Nucleus accumbens (tissue), 56 donors: ENCODE measurements around the gene HYCC1.
"Not testable (repeated sequence)": the region's sequence is repeated elsewhere in the genome, so short reads cannot be mapped to it uniquely, and the experiment has no call there.

Source experiments
- DNase-seq, 56 donors: peaks; one replicate each; lab custom pipeline; 2025; lab: John Stamatoyannopoulos, UW

The HYCC1 gene

GRCh38 chr7:22989643-22990587, 24.0 kb downstream of the HYCC1 start:
- DNase-seq, result no peak

- DNase-seq, result no peak
Observed at GRCh38 chr7:22985436-22985835, 28.5 kb downstream of the HYCC1 start.

GRCh38 chr7:22983257-22983855, 30.6 kb downstream of the HYCC1 start:
- DNase-seq, result no peak

GRCh38 chr7:22980422-22980821, 33.5 kb downstream of the HYCC1 start:
- DNase-seq, result no peak

- no peak for DNase-seq
Observed at GRCh38 chr7:22979861-22980260, 34.1 kb downstream of the HYCC1 start.

- no peak for DNase-seq
Observed at GRCh38 chr7:22979251-22979650, 34.7 kb downstream of the HYCC1 start.

GRCh38 chr7:22974636-22975035, 39.3 kb downstream of the HYCC1 start:
- DNase-seq, result not testable (repeated sequence)

- DNase-seq, result no peak
Observed at GRCh38 chr7:22972207-22972606, 41.7 kb downstream of the HYCC1 start.

- no peak for DNase-seq
Observed at GRCh38 chr7:22969010-22969431, 44.9 kb downstream of the HYCC1 start.
